Thoracic aorta endothelial cell (primary cell): Measurements from ENCODE around the gene PYCR2. TPM values are rescaled to one million over a fixed set of nuclear protein-coding genes. Genes with fewer than 3 reads are reported as not detected.

ENCODE experiments used
- small RNA-seq: library from RNA; depleted of rRNA; stranded (forward); fragments of <200 nt; gene quantifications from one replicate; pipeline ENCODE3, GENCODE V24; 2012
- total RNA-seq: library from RNA; depleted of rRNA; stranded (reverse); fragments of >200 nt; gene quantifications from 2 replicates; pipeline ENCODE4 v1.2.3, GENCODE V29; 2012

PYCR2 gene
- 31.9 and 40.5 TPM in 2 replicates for total RNA-seq

DNA sequence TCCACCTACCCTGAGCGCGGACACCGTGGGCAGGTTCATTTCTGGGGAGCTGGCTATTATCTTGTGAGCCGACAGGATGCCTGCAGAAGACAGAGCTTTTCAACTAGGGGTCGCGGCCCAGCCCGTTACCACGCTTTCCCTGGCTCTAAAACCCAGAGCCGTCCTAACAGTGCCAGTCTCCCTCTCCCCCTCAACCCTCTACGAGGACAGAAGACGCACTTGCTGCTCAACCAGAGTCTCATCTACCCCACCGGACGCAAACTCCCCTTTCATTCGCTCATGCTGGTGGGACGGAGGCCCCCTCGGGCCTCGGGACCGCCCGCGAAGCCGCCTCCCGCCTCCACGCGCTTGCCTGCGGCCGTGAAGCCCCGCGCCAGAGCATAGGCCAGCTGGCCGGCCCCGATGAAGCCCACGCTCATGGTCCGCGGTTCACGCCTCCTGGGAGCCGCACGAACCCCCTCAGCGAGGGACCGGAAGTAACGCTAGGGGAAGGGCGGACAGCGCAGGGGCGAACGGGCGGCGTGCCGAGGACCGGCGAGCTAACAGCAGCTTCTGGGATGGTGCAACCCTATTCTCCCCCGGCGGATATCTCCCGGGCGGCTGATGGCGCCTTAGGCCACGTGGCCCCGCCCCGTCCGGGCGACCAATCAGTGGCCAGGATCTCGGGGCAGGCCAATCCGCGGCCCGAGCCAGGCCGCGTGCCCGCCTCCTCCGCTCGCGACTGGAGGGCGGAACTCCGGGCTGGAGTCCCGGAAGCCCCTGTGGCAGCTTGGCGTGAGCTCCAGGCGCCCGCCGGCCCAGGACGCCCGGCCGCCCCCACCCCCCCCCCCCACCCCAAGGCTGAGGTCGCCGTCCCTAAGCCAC, at the start of gene PYCR2:
Gene PYCR2 (minus strand): TSS at position 559 of the 864 bp plus-strand sequence. CDS start 140 bp downstream, at position 419.

DNA sequence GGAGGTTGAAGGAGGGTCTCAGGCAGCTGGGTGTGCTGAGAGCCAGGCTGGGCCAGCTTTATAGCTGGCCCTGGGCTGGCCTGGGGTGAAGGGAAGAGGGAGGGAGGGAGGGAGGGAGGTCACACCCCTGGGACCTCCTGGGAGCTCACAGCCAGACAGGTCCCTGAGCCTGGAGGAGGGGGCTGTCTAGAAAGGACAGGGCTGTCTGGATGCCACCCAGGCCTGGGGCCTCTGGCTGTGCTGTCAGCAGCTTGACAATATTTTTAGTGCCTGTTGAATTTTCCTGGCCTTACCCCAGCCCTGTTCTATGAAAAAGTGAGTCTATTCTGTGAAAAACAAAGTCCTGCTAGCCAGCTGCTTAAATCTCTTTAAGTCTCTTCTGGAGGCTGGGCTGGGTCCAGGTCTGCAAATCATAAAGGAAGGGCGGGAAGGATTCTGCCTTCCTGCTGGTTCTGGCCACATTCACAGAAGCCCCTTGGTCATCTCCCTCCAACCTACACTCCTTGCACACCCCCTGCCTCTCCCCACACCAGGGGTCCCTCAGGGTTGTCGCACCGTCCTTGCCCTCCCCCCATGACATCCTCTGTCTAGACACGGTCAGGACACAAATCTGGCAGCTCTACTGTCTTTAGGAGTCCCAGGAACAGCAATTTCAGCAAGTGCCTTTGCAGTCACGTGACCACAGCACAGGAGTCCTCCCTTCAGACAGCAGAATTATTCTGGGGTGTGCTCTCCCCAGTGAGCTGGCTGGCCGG, 17.3 kb upstream of the PYCR2 start, which contains the start of gene LEFTY2:
Gene LEFTY2 (minus strand): TSS at position 34 of the 755 bp plus-strand sequence. CDS start 80 bp downstream, outside the sequence.

DNA sequence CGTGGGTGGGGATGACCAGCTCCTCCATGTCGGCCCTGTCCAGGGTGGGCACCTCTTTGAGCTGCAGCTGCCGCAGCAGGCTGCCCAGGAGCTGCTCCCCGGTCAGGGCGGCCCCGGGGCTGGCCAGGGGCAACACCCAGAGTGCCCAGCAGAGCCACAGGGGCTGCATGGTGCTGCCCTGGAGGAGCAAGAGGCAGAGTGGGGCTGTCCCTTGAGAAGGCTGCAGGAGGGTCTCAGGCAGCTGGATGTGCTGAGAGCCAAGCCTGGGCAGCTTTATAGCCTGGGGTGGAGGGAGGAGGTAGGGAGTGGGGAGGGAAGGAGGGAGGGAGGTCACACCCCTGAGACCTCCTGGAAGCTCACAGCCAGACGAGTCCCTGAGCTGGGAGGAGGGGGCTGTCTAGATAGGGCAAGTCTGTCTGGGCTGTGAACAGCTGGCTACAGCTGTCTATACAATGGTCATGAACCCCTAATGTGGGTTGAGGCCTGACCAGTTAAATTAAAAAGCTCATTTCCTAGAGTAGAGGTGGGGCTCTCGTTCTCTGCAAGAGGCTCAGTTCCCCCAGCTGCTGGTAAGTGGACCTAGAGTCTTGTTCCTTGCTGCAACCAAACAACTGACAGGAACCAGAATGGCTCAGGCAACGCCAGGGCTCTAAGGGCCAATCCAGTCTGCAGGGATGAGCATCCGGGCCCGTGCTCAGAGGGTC, 35.0 kb downstream of the PYCR2 start, which contains the start of gene LEFTY1:
Gene LEFTY1 (minus strand): TSS at position 249 of the 704 bp plus-strand sequence. CDS start 80 bp downstream, at position 169.

DNA sequence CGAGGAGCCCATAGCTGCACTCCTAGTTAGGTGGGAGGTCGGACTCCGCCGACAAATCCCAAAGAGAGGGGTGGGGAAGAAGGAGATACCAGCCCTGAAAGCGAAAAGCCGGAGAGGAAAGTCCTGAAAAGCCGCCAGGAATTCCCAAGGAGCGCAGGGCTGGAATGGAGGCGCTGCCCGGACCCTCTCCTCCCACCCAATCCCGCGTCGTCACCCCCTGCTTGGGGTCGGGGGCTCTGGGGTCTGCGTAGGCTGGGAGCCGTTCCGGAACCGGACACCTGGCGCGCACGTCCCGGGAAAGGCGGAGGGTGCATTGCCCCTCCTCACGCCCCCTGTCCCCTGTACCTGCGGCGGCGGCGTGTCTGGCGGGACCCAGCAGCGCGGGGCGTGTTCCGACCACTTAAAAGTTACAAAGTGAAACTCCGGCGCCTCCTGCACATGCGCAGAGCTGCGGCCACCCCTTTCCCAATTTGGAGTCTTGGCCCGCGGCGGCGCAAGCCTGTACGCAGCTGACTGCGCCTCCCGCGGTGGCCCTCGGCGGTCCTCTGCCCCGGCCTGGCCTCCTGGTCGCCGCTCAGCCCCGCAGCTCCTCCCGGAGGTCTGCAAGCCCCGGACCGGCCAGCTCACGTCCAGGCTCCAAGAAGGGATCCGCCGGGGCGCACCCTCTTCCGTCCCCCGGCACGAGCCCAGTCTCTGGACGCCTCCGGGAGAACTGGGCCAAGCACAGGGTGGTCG, 41.9 kb downstream of the PYCR2 start, which contains the start of gene TMEM63A:
Gene TMEM63A (minus strand): TSS at position 422 of the 735 bp plus-strand sequence. CDS start 4,800 bp downstream, outside the sequence.

Small RNAs within 50 kb of the gene (small RNA-seq; reads per million reads assigned to genes)
- not detected for gene AL117348.1
- not detected for gene NDUFA3P3

Other genes with a start within 250 kb of the PYCR2 start
- 360 and 445 TPM in 2 replicates for gene SRP9, start 146.4 kb downstream of the PYCR2 start, total RNA-seq
- 17.2 and 19.7 TPM in 2 replicates for gene EPHX1, start 114.1 kb downstream of the PYCR2 start, total RNA-seq
- 22.7 and 31.9 TPM in 2 replicates for gene TMEM63A, start 41.9 kb downstream of the PYCR2 start, total RNA-seq
- gene LEFTY1, start 35.1 kb downstream of the PYCR2 start, total RNA-seq: not detected in 2 replicates
- gene LEFTY2, start 17.0 kb upstream of the PYCR2 start, total RNA-seq: 0.13 TPM in 1 of 2 replicates, not detected in the other
- gene SDE2, start 75.1 kb upstream of the PYCR2 start, total RNA-seq: 25.2 and 28.1 TPM in 2 replicates
- 241 and 295 TPM in 2 replicates for gene H3-3A, start 138.5 kb upstream of the PYCR2 start, total RNA-seq